HG03064 (cell line): ENCODE data around the gene BATF3.

Experiments used
- ATAC-seq: cut with Tn5 transposase; IDR thresholded peaks from one replicate; pipeline ENCODE4 v1.9.1; 2021; ENCODE audit warnings: low read depth; ENCODE audit not compliant: unreplicated experiment

BATF3 gene

DNA sequence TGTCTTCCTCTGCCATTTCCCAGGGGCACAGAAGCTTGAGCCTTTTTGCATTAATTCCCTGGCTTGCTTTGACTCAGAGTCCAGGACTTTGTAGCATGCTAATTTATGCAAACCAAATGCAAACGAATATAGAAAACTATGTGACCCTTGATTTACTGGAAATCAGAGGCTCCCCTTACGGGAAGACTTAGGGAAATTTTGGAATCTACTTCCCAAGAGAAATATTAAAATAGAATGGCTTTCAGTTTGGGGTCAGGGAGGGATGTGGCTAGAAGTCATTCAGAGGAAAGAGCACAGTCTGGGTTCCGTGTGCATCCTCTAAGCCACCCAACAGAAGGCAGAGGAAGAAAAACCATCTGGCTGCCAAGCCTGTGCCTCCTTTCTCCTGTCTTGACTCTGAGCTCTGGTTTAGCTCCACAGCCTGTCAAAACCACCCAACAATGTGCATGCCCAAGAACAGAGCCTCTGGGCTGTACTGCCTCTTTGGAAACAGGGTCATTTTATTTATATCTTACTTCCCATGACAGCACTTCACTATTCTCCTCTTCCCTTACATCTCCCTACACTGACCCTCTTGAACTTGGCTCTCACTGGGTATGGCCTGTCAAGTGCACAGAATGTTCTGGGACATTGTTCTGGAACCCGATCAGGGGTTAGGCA is 61.0 kb downstream of the BATF3 start:
- ATAC-seq: no peak

DNA sequence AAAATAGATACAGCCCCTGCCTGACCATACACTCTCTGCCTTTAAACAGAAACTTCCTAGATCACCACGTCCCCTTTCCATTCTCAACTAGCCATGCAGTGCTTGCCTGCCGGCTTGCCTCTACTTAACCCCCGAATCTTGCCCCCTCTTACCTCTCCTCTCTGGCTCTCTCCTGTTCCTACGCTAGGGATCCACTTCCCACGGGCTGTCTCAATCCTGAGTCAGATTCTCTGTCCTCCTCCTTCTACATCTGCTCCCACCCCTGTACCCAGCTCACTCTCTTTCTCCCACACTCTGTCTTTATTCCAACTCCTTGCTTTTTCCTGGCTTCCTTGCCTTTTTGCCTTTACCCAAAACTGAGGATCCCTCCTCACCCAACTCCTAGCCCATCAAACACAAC is 61.7 kb downstream of the BATF3 start:
- ATAC-seq: no peak
